CD4-positive, alpha-beta T cell (primary cell): ENCODE data around the gene TBCEL. TPM values are rescaled to one million over a fixed set of nuclear protein-coding genes. Genes with fewer than 3 reads are reported as not detected.

ENCODE experiments used
- ATAC-seq: fragments of 200-7000 bp; cut with Tn5 transposase; one replicate; pipeline ENCODE4 v1.10.0; 2022; ENCODE audit warnings: mild to moderate bottlenecking; ENCODE audit not compliant: poor library complexity
- CTCF ChIA-PET: fragments of 350-600 bp; sonication (Branson Sonifier 250); formaldehyde crosslinking; loops from one replicate; lab custom pipeline; 2021; ENCODE audit warnings: antibody characterized with exemption, inconsistent platforms; lab: Charles Lee
- POLR2A ChIA-PET: fragments of 350-600 bp; sonication (Branson Sonifier 250); formaldehyde crosslinking; loops from one replicate; lab custom pipeline; 2021; ENCODE audit warnings: antibody characterized with exemption, inconsistent platforms; lab: Charles Lee
- DNase-seq, 14 experiments: peaks; one replicate each; pipeline ENCODE4 v3.0.0-alpha.2; 2013 to 2020; ENCODE audit warnings: mixed read lengths in 2 of 14
- H3K27ac ChIP-seq, 2 donors: one replicate each; pipeline versions ENCODE4 v1.5.1 to v1.7.0; 2013; ENCODE audit warnings: low read length in 2 of 2, low read depth in 1 of 2, mild to moderate bottlenecking in 1 of 2
- H3K27me3 ChIP-seq, 2 experiments: 1 replicate in 1 of 2; 2 replicates in 1 of 2; pipeline versions ENCODE4 v1.6.1 to v1.7.0; 2013; ENCODE audit warnings: low read length in 2 of 2, control low read depth in 1 of 2, mild to moderate bottlenecking in 1 of 2, moderate library complexity in 1 of 2; ENCODE audit not compliant: insufficient read depth in 2 of 2, control insufficient read depth in 1 of 2
- H3K36me3 ChIP-seq: one replicate; pipeline ENCODE4 v1.6.1; 2013; ENCODE audit warnings: low read length, control low read depth; ENCODE audit not compliant: insufficient read depth
- H3K4me1 ChIP-seq: one replicate; pipeline ENCODE4 v1.6.1; 2013; ENCODE audit warnings: low read length, control low read depth; ENCODE audit not compliant: insufficient read depth
- H3K4me3 ChIP-seq: one replicate; pipeline ENCODE4 v1.5.1; 2013; ENCODE audit warnings: mild to moderate bottlenecking, low read length, moderate library complexity
- H3K9me3 ChIP-seq, 2 experiments: 1 replicate in 1 of 2; 2 replicates in 1 of 2; pipeline versions ENCODE4 v1.6.1 to v1.7.0; 2013; ENCODE audit warnings: low read length in 2 of 2, mild to moderate bottlenecking in 2 of 2, control low read depth in 1 of 2, moderate library complexity in 1 of 2; ENCODE audit not compliant: control insufficient read depth in 1 of 2, insufficient read depth in 1 of 2
- H3K27ac Mint-ChIP-seq: one replicate; pipeline ENCODE4 v1.8.0; 2020; ENCODE audit warnings: mixed read lengths
- H3K27me3 Mint-ChIP-seq: one replicate; pipeline ENCODE4 v1.8.0; 2021; ENCODE audit warnings: mixed read lengths
- H3K36me3 Mint-ChIP-seq: one replicate; pipeline ENCODE4 v1.8.0; 2021; ENCODE audit warnings: low read depth, mixed read lengths
- H3K4me1 Mint-ChIP-seq: one replicate; pipeline ENCODE4 v1.8.0; 2021; ENCODE audit warnings: low read depth, mixed read lengths
- H3K4me3 Mint-ChIP-seq: one replicate; pipeline ENCODE4 v1.8.0; 2020; ENCODE audit warnings: mild to moderate bottlenecking, mixed read lengths
- H3K9me3 Mint-ChIP-seq: one replicate; pipeline ENCODE4 v1.8.0; 2020; ENCODE audit warnings: mixed read lengths
- intact Hi-C, 2 experiments: fragments of 100-400 bp; cut with DNase I in 1 of 2; cut with micrococcal nuclease in 1 of 2; formaldehyde crosslinking; loops; one replicate each; pipeline versions ENCODE4 v1.15.1 to v1.9.0; 2023 to 2025; cut with DNase I, micrococcal nuclease
- total RNA-seq, 174 experiments: library from RNA in 2 of 174; stranded (reverse) in 2 of 174; gene quantifications; one replicate each; pipeline ENCODE4 v1.2.3 and lab custom pipeline; 2021 to 2026
- TF ChIP-seq, protein P1 (sequence below): fragments of 200-600 bp; IDR thresholded peaks from one replicate; pipeline ENCODE4 v1.8.0; 2022; ENCODE audit warnings: antibody characterized with exemption, mild to moderate bottlenecking

Gene TBCEL
- total RNA-seq, 2 experiments from 2014 or later, result 19.4 to 20.3 TPM

DNA sequence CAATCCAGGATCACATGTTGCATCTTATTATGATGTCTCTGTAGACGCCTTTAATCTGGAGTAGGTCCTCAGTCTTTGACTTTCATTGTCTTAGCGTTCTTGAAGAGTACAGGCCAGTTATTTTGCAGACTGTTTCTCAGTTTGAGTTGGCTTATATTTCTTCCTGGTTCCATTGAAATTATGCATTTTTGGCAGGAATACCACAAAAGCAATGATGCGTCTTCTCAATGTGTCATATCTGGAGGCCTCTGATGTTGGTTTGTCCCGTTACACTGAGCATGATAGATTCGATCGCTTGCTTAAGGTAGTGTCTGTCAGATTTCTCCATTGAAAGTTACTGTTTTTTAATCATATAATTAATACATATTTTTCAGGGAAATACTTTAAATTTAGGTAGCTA lies 107.8 kb downstream of the TBCEL start:
- Histone ChIP-seq H3K27ac (no peak overlapping the region), H3K36me3 (no peaks in the 10 kb centered on the region), H3K9me3 (no peaks in the 10 kb centered on the region), H3K27me3 (no peaks in the 10 kb centered on the region), H3K4me3 (no peak overlapping the region), H3K4me1 (no peaks in the 10 kb centered on the region)
- no peak for DNase-seq
- Mint-ChIP-seq H3K9me3 (no peaks in the 10 kb centered on the region), H3K4me3 (no peak overlapping the region), H3K27ac (no peak overlapping the region), H3K27me3 (no peaks in the 10 kb centered on the region), H3K36me3 (no peaks in the 10 kb centered on the region), H3K4me1 (no peaks in the 10 kb centered on the region)
- ATAC-seq, result no peak
- TF ChIP-seq, protein P1, sequence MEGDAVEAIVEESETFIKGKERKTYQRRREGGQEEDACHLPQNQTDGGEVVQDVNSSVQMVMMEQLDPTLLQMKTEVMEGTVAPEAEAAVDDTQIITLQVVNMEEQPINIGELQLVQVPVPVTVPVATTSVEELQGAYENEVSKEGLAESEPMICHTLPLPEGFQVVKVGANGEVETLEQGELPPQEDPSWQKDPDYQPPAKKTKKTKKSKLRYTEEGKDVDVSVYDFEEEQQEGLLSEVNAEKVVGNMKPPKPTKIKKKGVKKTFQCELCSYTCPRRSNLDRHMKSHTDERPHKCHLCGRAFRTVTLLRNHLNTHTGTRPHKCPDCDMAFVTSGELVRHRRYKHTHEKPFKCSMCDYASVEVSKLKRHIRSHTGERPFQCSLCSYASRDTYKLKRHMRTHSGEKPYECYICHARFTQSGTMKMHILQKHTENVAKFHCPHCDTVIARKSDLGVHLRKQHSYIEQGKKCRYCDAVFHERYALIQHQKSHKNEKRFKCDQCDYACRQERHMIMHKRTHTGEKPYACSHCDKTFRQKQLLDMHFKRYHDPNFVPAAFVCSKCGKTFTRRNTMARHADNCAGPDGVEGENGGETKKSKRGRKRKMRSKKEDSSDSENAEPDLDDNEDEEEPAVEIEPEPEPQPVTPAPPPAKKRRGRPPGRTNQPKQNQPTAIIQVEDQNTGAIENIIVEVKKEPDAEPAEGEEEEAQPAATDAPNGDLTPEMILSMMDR, result no peak
- ChIA-PET POLR2A (no interaction called here), CTCF (no interaction called here)
- intact Hi-C loops, result no loop called here

DNA sequence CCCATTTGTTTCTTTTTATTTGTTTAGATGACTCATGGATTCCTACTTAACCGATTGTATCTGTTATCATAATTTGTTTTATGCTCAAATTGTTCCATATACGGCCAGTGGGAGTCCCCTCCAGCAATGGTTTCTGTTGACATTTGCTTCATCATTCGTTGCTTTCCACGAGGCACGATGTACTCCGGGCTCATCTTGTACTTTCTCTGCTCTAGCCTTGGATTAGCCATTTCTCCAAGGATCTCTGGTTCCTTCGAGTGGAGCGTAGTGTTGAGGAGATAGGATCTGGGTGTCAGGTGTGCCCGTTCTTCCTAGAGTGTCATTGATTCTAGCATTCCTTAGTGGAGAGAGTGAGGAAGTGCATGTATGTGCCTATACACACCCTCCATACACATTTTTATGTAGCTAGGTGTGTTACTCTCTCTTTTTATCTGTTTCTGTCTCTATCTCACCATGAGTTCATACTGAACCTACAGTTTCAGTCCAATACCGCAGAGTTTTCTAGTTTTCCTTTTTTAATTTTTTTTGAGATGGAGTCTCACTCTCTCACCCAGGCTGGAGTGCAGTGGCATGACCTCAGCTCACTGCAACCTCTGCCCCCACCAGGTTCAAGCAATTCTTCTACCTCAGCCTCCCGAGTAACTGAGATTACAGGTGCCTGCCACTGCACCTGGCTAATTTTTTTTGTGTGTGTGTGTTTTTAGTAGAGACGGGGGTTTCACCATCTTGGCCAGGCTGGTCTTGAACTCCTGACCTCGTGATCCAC lies 108.5 kb downstream of the TBCEL start:
- Mint-ChIP-seq H3K4me1 (no peaks in the 10 kb centered on the region), H3K36me3 (no peaks in the 10 kb centered on the region), H3K27me3 (no peaks in the 10 kb centered on the region), H3K27ac (no peak overlapping the region), H3K9me3 (no peaks in the 10 kb centered on the region), H3K4me3 (no peak overlapping the region)
- POLR2A ChIA-PET, result no interaction called here
- CTCF ChIA-PET, result no interaction called here
- intact Hi-C loops, result no loop called here
- TF ChIP-seq, protein P1, result no peak
- H3K36me3 ChIP-seq, result no peaks in the 10 kb centered on the region
- DNase-seq (no peak), ATAC-seq (no peak)
- no peaks in the 10 kb centered on the region for H3K27me3 ChIP-seq
- no peak overlapping the region for H3K4me3 ChIP-seq
- no peak overlapping the region for H3K27ac ChIP-seq
- H3K9me3 ChIP-seq, result no peaks in the 10 kb centered on the region
- no peaks in the 10 kb centered on the region for H3K4me1 ChIP-seq

DNA sequence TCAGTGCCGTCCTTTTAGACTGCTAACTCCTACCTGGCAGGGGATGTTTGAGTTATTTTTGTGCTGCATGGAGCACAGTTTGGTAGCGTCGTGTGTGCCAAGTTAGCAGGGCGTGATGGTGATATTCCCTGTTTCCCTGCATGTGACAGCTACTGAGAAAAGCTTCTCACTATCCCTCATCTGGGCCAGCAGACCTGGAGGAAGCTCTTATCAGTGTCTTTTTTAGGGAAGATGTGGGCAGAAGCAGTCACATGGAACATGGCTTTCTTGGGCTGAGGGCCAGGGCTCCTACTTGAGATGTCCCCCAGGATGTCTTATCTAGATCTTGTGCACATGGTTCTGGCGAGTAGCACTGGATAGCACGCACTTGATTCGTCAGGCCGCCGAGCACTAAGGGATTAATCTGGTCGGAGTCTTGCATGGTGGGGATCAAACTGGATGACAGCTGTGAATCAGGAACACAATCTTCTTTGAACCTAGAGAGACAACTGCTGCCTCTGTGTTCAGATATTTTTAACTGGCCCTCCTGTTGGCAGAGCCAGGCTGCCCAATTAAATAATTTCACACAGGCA lies 110.9 kb downstream of the TBCEL start:
- H3K27me3 Mint-ChIP-seq, result no peaks in the 10 kb centered on the region
- intact Hi-C loops, result no loop called here
- DNase-seq (no peak), ATAC-seq (no peak)
- Histone ChIP-seq H3K27me3 (no peaks in the 10 kb centered on the region), H3K9me3 (no peaks in the 10 kb centered on the region), H3K4me3 (no peak overlapping the region), H3K4me1 (no peaks in the 10 kb centered on the region), H3K36me3 (no peaks in the 10 kb centered on the region), H3K27ac (no peak overlapping the region)
- H3K36me3 Mint-ChIP-seq, result no peaks in the 10 kb centered on the region
- TF ChIP-seq, protein P1, result no peak
- ChIA-PET CTCF (no interaction called here), POLR2A (no interaction called here)
- no peak overlapping the region for H3K27ac Mint-ChIP-seq
- no peak overlapping the region for H3K4me3 Mint-ChIP-seq
- H3K4me1 Mint-ChIP-seq, result no peaks in the 10 kb centered on the region
- H3K9me3 Mint-ChIP-seq, result no peaks in the 10 kb centered on the region
